Pancreas (tissue), 10 donors: ENCODE results near the gene TP53. TPM values are rescaled to one million over a fixed set of nuclear protein-coding genes. Genes with fewer than 3 reads are reported as not detected.

Source experiments
- ATAC-seq, 4 donors: fragments of 200-7000 bp; cut with Tn5 transposase; one replicate each; pipeline versions ENCODE4 v1.8.0 to v1.9.1; 2020; ENCODE audit warnings: mild to moderate bottlenecking in 4 of 4, moderate library complexity in 4 of 4
- DNase-seq, 6 donors: peaks; one replicate each; pipeline ENCODE4 v3.0.0-alpha.2; 2020
- FAIRE-seq: peaks from 2 replicates; lab custom pipeline; 2012; peaks lifted over from hg19 to GRCh38; lab: Jason Lieb, UNC
- H3K27ac ChIP-seq, 4 donors: fragments of 200-600 bp; sonication (generic); 1 replicate in 3 of 4; 2 replicates in 1 of 4; pipeline versions ENCODE4 v1.5.0 to v1.8.0; 2020
- H3K27me3 ChIP-seq, 4 donors: fragments of 200-600 bp; one replicate each; pipeline ENCODE4 v1.8.0; 2021
- H3K36me3 ChIP-seq, 3 donors: fragments of 200-600 bp; sonication (generic) in 1 of 3; one replicate each; pipeline versions ENCODE4 v1.5.0 to v1.8.0; 2020 to 2021
- H3K4me1 ChIP-seq, 3 donors: fragments of 200-600 bp; one replicate each; pipeline ENCODE4 v1.8.0; 2021
- H3K4me3 ChIP-seq, 4 donors: fragments of 200-600 bp; sonication (generic) in 2 of 4; one replicate each; pipeline versions ENCODE4 v1.5.0 to v1.8.0; 2020 to 2021
- H3K9me3 ChIP-seq, 4 donors: fragments of 200-600 bp; one replicate each; pipeline ENCODE4 v1.8.0; 2021
- CTCF ChIP-seq, 4 donors: fragments of 200-600 bp; sonication (generic) in 3 of 4; IDR thresholded peaks; one replicate each; pipeline versions ENCODE4 v1.5.0 to v1.8.0; 2021; ENCODE audit warnings: antibody characterized with exemption in 4 of 4
- WGBS, 2 donors: extraction: QIAGEN DNeasy Blood & Tissue Kit; methylation state at CpG; one replicate each; pipeline ENCODE4 v1.1.7; 2013; 5-methylcytosine and 5-hydroxymethylcytosine counted together
- intact Hi-C, 3 donors: fragments of 100-400 bp; cut with DNase I; formaldehyde crosslinking; loops; one replicate each; pipeline versions ENCODE4 v1.11.1 to v1.14.2; 2022
- polyA plus RNA-seq, 2 donors: library from polyadenylated mRNA; stranded (reverse); fragments of 200-250 nt; gene quantifications; one replicate each; pipeline ENCODE4 v1.2.3, GENCODE V29; 2013
- total RNA-seq, 6 donors: library from RNA; stranded (reverse); fragmentation: NEBNext Ultra II Directional in 4 of 6; extraction: Animal tissue kit (Norgen Biotek cat#: 25700) in 4 of 6; gene quantifications; one replicate each; pipeline versions ENCODE4 v1.2.1 to v1.2.4, GENCODE V29; 2021 to 2023
- donor health status: healthy with polysubstance abuse.
- donor health status: DM: no; HTN: no; CAD: no; lungs with moderate emphysema.
- donor health status: DM: no; HTN: no; CAD: no.
- donor health status: control.
- donor health status: control.
- donor health status: Bipolar disorder and iron deficiency.
- donor health status: DM: yes; HTN: yes; CAD: no.
- donor health status: DM: no; HTN: no; CAD: no.
- donor health status: DM: no; HTN: no; CAD: no.
- donor health status: DM: yes; HTN: yes; CAD: no.

TP53 gene
- total and polyA plus RNA-seq, 8 donors = 8.3 to 35.9 (median 24.8) TPM

DNA sequence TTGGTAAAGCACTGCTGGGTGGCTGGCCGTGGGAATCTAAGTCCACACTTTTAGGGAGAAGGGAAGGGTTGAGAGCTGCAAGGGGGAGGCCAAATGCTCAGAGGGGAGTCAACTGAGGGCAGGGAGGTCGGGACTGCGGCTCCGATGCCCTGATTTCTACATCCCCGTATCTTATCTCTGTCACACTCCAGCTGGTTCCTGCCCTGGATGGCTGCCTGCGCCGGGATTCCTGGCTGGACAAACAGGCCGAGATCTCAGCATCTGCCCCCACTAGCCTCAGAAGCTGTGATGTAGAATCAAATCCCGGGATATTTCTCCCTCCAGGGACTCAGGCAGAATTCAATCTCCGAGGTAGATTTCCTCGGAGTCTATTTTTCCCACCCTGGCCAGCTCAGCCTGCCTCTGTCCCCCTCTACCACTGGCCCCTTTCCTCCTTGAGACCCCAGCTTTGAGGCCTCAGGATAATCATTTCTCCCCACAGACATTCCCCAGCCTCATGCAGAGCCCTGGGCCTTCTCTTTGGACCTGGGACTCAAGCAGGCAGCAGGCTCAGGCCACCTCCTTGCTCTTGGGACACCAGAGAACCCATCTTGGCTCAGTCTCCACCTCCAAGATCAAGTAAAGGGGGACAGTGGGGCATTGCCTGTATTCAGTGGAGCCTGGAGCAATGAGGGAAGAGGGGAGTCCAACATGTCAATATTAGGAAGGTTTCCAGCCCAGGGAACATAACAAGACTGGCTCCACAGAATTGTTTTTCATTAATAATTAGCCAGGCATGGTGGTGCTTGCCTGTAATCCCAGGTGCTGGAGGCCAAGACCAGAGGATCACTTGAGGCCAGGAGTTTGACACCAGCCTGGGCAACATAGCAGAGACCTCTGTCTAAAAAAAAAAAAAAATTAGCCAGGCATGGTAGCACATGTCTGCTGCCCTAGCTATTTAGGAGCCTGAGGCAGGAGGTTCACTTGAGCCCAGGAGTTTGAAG is 55.6 kb downstream of the TP53 start:
- intact Hi-C loops = no loop called here
- Histone ChIP-seq H3K4me3 (no peak overlapping the region), H3K36me3 (no peaks in the 10 kb centered on the region), H3K4me1 (peaks cover 0 to 9% (median 1%) of the 10 kb centered on the region in 3 donors), H3K27ac (no peak overlapping the region), H3K9me3 (no peaks in the 10 kb centered on the region), H3K27me3 (no peaks in the 10 kb centered on the region)
- ATAC-seq (no peak), DNase-seq (no peak), FAIRE-seq (no peak)
- no peak for TF ChIP-seq CTCF (IDR thresholded peaks at IDR 0.05)
- WGBS, 2 donors = 30 to 43% methylated on average over 11 of the region's 11 CpGs

GRCh38 chr17:7629939-7630571 is 57.2 kb downstream of the TP53 start, which contains the start of gene SHBG:
Gene SHBG (plus strand): TSS chr17:7630135. CDS start chr17:7630173, 38 bp downstream.
- ATAC-seq (no peak), FAIRE-seq (no peak), DNase-seq (no peak)
- no peak for TF ChIP-seq CTCF (IDR thresholded peaks at IDR 0.05)
- Histone ChIP-seq H3K9me3 (no peaks in the 10 kb centered on the region), H3K36me3 (no peaks in the 10 kb centered on the region), H3K27ac (no peak within 1 kb of the TSS), H3K4me3 (no peak within 1 kb of the TSS), H3K4me1 (peaks cover 0 to 13% (median 6%) of the 10 kb centered on the region in 3 donors), H3K27me3 (no peaks in the 10 kb centered on the region)
- WGBS, 2 donors = 73 to 81% methylated on average over 13 of the region's 13 CpGs
- intact Hi-C loops = no loop called here

DNA sequence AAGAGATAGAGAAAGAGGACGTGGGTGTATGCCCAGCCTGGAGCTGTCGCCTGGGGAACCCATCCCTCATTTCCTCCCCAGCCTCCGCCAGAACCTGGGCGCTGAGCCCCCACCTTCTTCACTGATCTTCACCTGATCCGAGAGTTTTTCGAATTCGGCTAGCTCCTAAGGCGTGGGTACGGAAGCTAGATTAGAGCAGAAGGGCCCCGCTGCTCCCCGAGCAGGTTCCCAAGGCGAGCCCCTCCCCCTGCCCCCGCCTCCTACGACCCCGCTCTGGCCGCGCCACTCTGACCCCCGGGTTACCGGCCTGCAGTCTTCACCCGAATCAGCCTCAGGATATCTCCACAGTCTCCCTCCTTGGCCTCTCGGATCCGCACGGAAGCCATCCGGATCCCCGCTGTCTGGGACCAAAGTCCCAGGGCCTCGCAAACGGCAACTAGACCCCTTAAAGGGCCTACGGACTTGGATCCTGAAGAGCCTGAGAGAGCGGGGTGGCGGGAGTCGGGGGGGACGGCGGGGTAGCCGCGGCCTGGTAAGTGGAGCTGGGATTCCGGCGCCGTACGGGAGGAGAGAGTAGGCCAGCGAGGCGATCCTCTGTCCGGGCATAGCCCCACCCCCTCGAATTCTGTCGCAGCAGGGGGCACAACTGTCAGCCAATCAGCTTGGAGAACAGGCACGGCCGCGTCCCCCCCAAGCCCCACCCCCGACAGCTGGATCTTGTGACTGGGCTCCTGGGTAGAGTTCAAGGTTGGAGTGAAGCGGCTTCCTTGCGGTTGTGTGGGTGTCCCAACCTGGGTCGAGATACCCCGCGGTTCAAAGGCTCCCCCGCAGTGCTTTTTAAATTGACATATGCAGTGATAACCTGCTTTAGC is 59.8 kb downstream of the TP53 start, which contains the start of gene SAT2:
Gene SAT2, minus strand, starts transcription at position 572 of the 872 bp plus-strand sequence. Its CDS starts 186 bp downstream, at position 386.
- WGBS, 2 donors = 0 to 1% methylated on average over 54 of the region's 54 CpGs
- FAIRE-seq (no peak), ATAC-seq (peak; percentile 95 to 98 (median 96)), DNase-seq (peak; percentile 88 to 97 (median 94))
- no peaks in the 10 kb centered on the region for H3K36me3 ChIP-seq
- no peaks in the 10 kb centered on the region for H3K9me3 ChIP-seq
- TF ChIP-seq CTCF (IDR thresholded peaks at IDR 0.05) = no peak
- intact Hi-C loops = no loop called here
- no peaks in the 10 kb centered on the region for H3K27me3 ChIP-seq
- peak within 1 kb of the TSS; percentile 86 to 92 (median 88) for H3K27ac ChIP-seq
- H3K4me3 ChIP-seq = peak within 1 kb of the TSS; percentile 62 to 80 (median 70)
- H3K4me1 ChIP-seq = peaks cover 0 to 13% (median 6%) of the 10 kb centered on the region in 3 donors

DNA sequence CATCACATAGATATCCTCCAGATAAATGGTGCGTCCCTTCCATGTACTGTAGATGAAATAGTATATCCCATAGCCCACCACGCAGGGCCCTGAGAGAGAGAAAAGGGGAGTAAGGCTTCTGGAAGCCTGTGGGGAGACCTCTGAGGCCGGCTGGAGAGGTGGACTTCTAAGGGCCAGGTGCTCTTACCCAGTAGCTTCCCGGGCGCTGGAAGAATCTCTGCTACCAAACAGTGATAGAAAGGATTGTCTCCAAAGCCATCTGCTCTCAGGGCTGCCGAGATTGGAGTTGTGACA is 60.4 kb downstream of the TP53 start:
- intact Hi-C loops = no loop called here
- WGBS, 2 donors = 2 to 7% methylated on average over 6 of the region's 6 CpGs
- no peak for TF ChIP-seq CTCF (IDR thresholded peaks at IDR 0.05)
- DNase-seq = no peak
- H3K4me1 ChIP-seq = peaks cover 0 to 10% (median 6%) of the 10 kb centered on the region in 3 donors
- H3K27ac ChIP-seq = peak overlapping the region; percentile 86 to 92 (median 88)
- ATAC-seq = peak in 1 of 4 donors; percentile 18
- no peaks in the 10 kb centered on the region for H3K27me3 ChIP-seq
- H3K4me3 ChIP-seq = peak overlapping the region; percentile 62 to 80 (median 70)
- FAIRE-seq = no peak
- no peaks in the 10 kb centered on the region for H3K36me3 ChIP-seq
- no peaks in the 10 kb centered on the region for H3K9me3 ChIP-seq
